ENCODE data around the gene CD81. TPM values are rescaled to one million over a fixed set of nuclear protein-coding genes. Genes with fewer than 3 reads are reported as not detected.

CD81 gene
- total and polyA plus RNA-seq, 9 of the 15 experiments (the other 6 are each of a cell fraction or from before 2014, with no cell fraction given): 2.4 to 189 (median 61.7) TPM

- Histone ChIP-seq H4K20me1 (replicated peaks; ENCODE audit: control insufficient read depth, insufficient read depth, low read length) (no peaks in the 10 kb centered on the region; the same call in 1 of the 2 replicates), H3K27ac (ENCODE audit: extremely low read depth, low read depth, low read length) (no peak overlapping the region), H3K4me1 (replicated peaks in 1 of 2; ENCODE audit: control insufficient read depth in 2 of 2, insufficient read depth in 2 of 2, low read length in 2 of 2) (peaks cover 12 to 75% of the 10 kb centered on the region in 2 experiments; a peak in 4 of 5 replicates), H3K27me3 (ENCODE audit: control insufficient read depth in 2 of 2, insufficient read depth in 2 of 2, low read length in 2 of 2) (peaks cover 0 to 6% of the 10 kb centered on the region in 2 experiments; a peak in 2 of 5 replicates), H2AFZ (ENCODE audit: low read depth, low read length) (no peak overlapping the region), H3K4me3 (peak overlapping the region; percentile 87), H3K9me3 (replicated peaks; ENCODE audit: control insufficient read depth, insufficient read depth, low read depth, low read length) (no peaks in the 10 kb centered on the region), H3K4me2 (ENCODE audit: insufficient read depth, low read length) (peak overlapping the region; percentile 95), H3K9me1 (ENCODE audit: control insufficient read depth, insufficient read depth, low read length) (no peaks in the 10 kb centered on the region), H3K36me3 (ENCODE audit: control insufficient read depth, insufficient read depth, low read length) (peaks cover 32% of the 10 kb centered on the region; the same call in 1 of the 3 replicates), H3K9ac (ENCODE audit: insufficient read depth in 1 of 2, low read depth in 2 of 2, low read length in 2 of 2) (peak overlapping the region; percentile 94 to 95; a peak in 3 of 4 replicates), H3K79me2 (ENCODE audit: control insufficient read depth, insufficient read depth, low read length) (peaks cover 28% of the 10 kb centered on the region)
- DNase-seq (ENCODE audit: extremely low read depth in 1 of 4, low spot score in 3 of 4): no peak
- ATAC-seq: no peak
- ChIA-PET POLR2A (interaction anchor here (0.6 to 1.1 kb wide), 4 partner anchors 9 to 99 kb away, joined by 3 read pairs; no protein-coding TSS in a partner anchor), CTCF (ENCODE audit: low intra/inter-chr PET ratio) (no interaction called here)
- no TSS peak for BruUV-seq (replicated peaks)
- WGBS (ENCODE audit: insufficient coverage, low coverage, missing lambda C conversion rate): 91% methylated on average over 7 of the region's 13 CpGs
- intact Hi-C loops (cut with micrococcal nuclease) (loop anchor here (5.0 kb wide), 1 partner anchor 95 kb away; no protein-coding TSS in a partner anchor), in situ Hi-C loops (cut with MboI) (no loop called here)
- TF ChIP-seq XRCC4 (IDR thresholded peaks at IDR 0.05; ENCODE audit: extremely low read depth, insufficient read depth, insufficient read length): no peak
- TF ChIP-seq RBFOX2 (IDR thresholded peaks at IDR 0.05; ENCODE audit: low read depth, low read length): 0 out of 2 replicates have a peak, but pooled peaks have one; percentile 7
- no peak for FAIRE-seq
Measured at GRCh38 chr11:2402106-2402505, 25.0 kb downstream of the CD81 start.

DNA sequence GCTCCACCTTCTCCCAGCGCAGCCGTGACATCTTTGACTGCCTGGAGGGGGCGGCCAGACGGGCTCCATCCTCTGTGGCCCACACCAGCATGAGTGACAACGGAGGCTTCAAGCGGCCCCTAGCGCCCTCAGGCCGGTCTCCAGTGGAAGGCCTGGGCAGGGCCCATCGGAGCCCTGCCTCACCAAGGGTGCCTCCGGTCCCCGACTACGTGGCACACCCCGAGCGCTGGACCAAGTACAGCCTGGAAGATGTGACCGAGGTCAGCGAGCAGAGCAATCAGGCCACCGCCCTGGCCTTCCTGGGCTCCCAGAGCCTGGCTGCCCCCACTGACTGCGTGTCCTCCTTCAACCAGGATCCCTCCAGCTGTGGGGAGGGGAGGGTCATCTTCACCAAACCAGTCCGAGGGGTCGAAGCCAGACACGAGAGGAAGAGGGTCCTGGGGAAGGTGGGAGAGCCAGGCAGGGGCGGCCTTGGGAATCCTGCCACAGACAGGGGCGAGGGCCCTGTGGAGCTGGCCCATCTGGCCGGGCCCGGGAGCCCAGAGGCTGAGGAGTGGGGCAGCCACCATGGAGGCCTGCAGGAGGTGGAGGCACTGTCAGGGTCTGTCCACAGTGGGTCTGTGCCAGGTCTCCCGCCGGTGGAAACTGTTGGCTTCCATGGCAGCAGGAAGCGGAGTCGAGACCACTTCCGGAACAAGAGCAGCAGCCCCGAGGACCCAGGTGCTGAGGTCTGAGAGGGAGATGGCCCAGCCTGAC, 26.0 kb downstream of the CD81 start:
- Histone ChIP-seq H3K9ac (ENCODE audit: insufficient read depth in 1 of 2, low read depth in 2 of 2, low read length in 2 of 2) (peak overlapping the region in 1 of 2 experiments; percentile 95; a peak in 2 of 4 replicates), H3K4me2 (ENCODE audit: insufficient read depth, low read length) (no peak overlapping the region), H3K4me1 (replicated peaks in 1 of 2; ENCODE audit: control insufficient read depth in 2 of 2, insufficient read depth in 2 of 2, low read length in 2 of 2) (peaks cover 12 to 81% of the 10 kb centered on the region in 2 experiments; a peak in 4 of 5 replicates), H3K9me1 (ENCODE audit: control insufficient read depth, insufficient read depth, low read length) (no peaks in the 10 kb centered on the region), H3K9me3 (replicated peaks; ENCODE audit: control insufficient read depth, insufficient read depth, low read depth, low read length) (no peaks in the 10 kb centered on the region), H3K27ac (ENCODE audit: extremely low read depth, low read depth, low read length) (no peak overlapping the region), H3K36me3 (ENCODE audit: control insufficient read depth, insufficient read depth, low read length) (peaks cover 25% of the 10 kb centered on the region; the same call in 1 of the 3 replicates), H3K79me2 (ENCODE audit: control insufficient read depth, insufficient read depth, low read length) (peaks cover 28% of the 10 kb centered on the region), H4K20me1 (replicated peaks; ENCODE audit: control insufficient read depth, insufficient read depth, low read length) (peaks cover 3% of the 10 kb centered on the region; the same call in 1 of the 2 replicates), H3K27me3 (ENCODE audit: control insufficient read depth in 2 of 2, insufficient read depth in 2 of 2, low read length in 2 of 2) (peaks cover 3 to 16% of the 10 kb centered on the region in 2 experiments; a peak in 2 of 5 replicates), H3K4me3 (no peak overlapping the region), H2AFZ (ENCODE audit: low read depth, low read length) (no peak overlapping the region)
- in situ Hi-C loops (cut with MboI): no loop called here
- ChIA-PET CTCF (ENCODE audit: low intra/inter-chr PET ratio) (no interaction called here), POLR2A (interaction anchor here (0.5 to 1.1 kb wide), 2 partner anchors 22 to 100 kb away, joined by 3 to 4 read pairs; no protein-coding TSS in a partner anchor)
- no peak for DNase-seq (ENCODE audit: extremely low read depth in 1 of 4, low spot score in 3 of 4)
- BruUV-seq (replicated peaks): no TSS peak
- WGBS (ENCODE audit: insufficient coverage, low coverage, missing lambda C conversion rate): 97% methylated on average over 24 of the region's 31 CpGs
- intact Hi-C loops (cut with micrococcal nuclease): loop anchor here (5.0 kb wide), 1 partner anchor 96 kb away; no protein-coding TSS in a partner anchor
- ATAC-seq: no peak
- FAIRE-seq: no peak
- no peak for TF ChIP-seq THAP7 (CRISPR knock-in tag; IDR thresholded peaks at IDR 0.05)
- no peak for TF ChIP-seq MCM3 (IDR thresholded peaks at IDR 0.05)
- no peak for TF ChIP-seq KLF1 (tag; IDR thresholded peaks at IDR 0.05)
- TF ChIP-seq MAFG (tag; conservative IDR thresholded peaks at IDR 0.05): no peak
- TF ChIP-seq ASH1L (IDR thresholded peaks at IDR 0.05; ENCODE audit: borderline replicate concordance, low read depth, partially characterized antibody): no peak
- TF ChIP-seq RBM22 (IDR thresholded peaks at IDR 0.05; ENCODE audit: low read depth, low read length, poor library complexity, severe bottlenecking): no peak
- peak; percentile 40; the same call in 1 of the 2 replicates for TF ChIP-seq RBFOX2 (IDR thresholded peaks at IDR 0.05; ENCODE audit: low read depth, low read length)
- TF ChIP-seq ZNF232 (CRISPR knock-in tag; IDR thresholded peaks at IDR 0.05): no peak
- TF ChIP-seq ARID1B (IDR thresholded peaks at IDR 0.05): no peak
- TF ChIP-seq ZFPM2 (CRISPR knock-in tag; IDR thresholded peaks at IDR 0.05): no peak
- TF ChIP-seq NCOA2 (IDR thresholded peaks at IDR 0.05; ENCODE audit: partially characterized antibody in 2 of 2): no peak
- no peak for TF ChIP-seq SMAD1 (IDR thresholded peaks at IDR 0.05; ENCODE audit: low read depth, low read length, partially characterized antibody)
- peak; percentile 35 for TF ChIP-seq POLR2G (IDR thresholded peaks at IDR 0.05; ENCODE audit: low read depth, low read length)
